Right atrium auricular region (tissue), 2 donors: ENCODE data around the gene GIMAP7. TPM values are rescaled to one million over a fixed set of nuclear protein-coding genes. Genes with fewer than 3 reads are reported as not detected.

Experiments
- DNase-seq: peaks from one replicate; pipeline ENCODE4 v3.0.0-alpha.2; 2019; ENCODE audit warnings: low spot score
- H3K27ac ChIP-seq, 2 donors: fragments of 200-600 bp; sonication (generic); 1 replicate in 1 of 2; 2 replicates in 1 of 2; pipeline ENCODE4 v1.5.1; 2016 to 2019
- H3K27me3 ChIP-seq, 2 donors: fragments of 200-600 bp; sonication (generic); one replicate each; pipeline versions ENCODE4 v1.5.1 to v1.6.0; 2017 to 2019
- H3K36me3 ChIP-seq: fragments of 200-600 bp; sonication (generic); one replicate; pipeline ENCODE4 v1.5.1; 2016
- H3K4me1 ChIP-seq, 2 donors: fragments of 200-600 bp; sonication (generic); one replicate each; pipeline versions ENCODE4 v1.5.1 to v1.6.0; 2017 to 2019
- H3K4me3 ChIP-seq, 2 donors: fragments of 200-600 bp; sonication (generic); 1 replicate in 1 of 2; 2 replicates in 1 of 2; pipeline ENCODE4 v1.5.1; 2017 to 2019; ENCODE audit warnings: mild to moderate bottlenecking in 1 of 2, moderate library complexity in 1 of 2
- H3K9me3 ChIP-seq, 2 donors: fragments of 200-600 bp; sonication (generic); one replicate each; pipeline ENCODE4 v1.5.1; 2019
- total RNA-seq, 2 donors: library from RNA; depleted of rRNA; stranded (reverse); fragments of >200 nt; gene quantifications; one replicate each; pipeline ENCODE4 v1.1.0, GENCODE V29; 2016
- TF ChIP-seq, protein P1 (sequence below), 2 donors: fragments of 200-600 bp; sonication (generic); IDR thresholded peaks; one replicate each; pipeline ENCODE4 v1.5.1; 2019; ENCODE audit warnings: antibody characterized with exemption in 2 of 2

The GIMAP7 gene
- total RNA-seq, 2 donors from 2014 or later, result 12.7 to 12.9 TPM

DNA sequence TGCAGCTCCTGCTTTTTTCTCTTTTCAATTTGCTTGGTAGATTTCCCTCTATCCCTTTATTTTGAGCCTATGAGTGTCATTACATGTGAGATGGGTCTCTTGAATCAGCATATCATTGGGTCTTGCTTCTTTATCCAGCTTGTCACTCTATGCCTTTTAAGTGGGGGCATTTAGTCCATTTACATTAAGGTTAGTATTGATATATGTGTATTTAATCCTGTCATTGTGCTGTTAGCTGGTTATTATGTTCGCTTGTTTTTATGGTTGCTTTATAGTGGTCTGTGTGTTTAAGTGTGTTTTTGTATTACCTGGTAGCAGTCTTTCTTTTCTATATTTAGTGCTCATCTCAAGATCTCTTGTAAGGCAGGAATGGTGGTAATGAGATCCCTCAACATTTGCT is 17.0 kb downstream of the GIMAP7 start:
- no peaks in the 10 kb centered on the region for H3K36me3 ChIP-seq

DNA sequence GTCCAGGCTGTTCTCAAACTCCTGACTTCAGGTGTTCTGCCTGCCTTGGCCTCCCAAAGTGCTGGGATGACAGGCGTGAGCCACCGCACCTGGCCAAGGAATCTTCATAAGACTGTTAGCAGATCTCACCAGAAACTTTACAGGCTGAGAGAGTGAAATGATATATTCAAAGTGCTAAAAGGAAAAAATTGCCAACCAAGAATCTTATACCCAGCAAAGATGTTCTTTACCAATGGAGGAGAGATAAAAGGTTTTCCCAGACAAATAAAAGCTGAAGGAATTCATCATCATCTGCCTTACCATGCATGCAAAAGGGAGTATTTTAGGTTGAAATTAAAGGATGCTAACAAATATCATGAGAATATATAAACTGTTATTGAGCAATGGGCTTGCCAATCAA is 23.6 kb downstream of the GIMAP7 start:
- Histone ChIP-seq H3K4me1 (no peaks in the 10 kb centered on the region), H3K4me3 (no peak overlapping the region), H3K36me3 (no peaks in the 10 kb centered on the region), H3K9me3 (peaks cover 0 to 28% of the 10 kb centered on the region in 2 donors), H3K27me3 (no peaks in the 10 kb centered on the region), H3K27ac (no peak overlapping the region)
- DNase-seq, result no peak
- TF ChIP-seq, protein P1, sequence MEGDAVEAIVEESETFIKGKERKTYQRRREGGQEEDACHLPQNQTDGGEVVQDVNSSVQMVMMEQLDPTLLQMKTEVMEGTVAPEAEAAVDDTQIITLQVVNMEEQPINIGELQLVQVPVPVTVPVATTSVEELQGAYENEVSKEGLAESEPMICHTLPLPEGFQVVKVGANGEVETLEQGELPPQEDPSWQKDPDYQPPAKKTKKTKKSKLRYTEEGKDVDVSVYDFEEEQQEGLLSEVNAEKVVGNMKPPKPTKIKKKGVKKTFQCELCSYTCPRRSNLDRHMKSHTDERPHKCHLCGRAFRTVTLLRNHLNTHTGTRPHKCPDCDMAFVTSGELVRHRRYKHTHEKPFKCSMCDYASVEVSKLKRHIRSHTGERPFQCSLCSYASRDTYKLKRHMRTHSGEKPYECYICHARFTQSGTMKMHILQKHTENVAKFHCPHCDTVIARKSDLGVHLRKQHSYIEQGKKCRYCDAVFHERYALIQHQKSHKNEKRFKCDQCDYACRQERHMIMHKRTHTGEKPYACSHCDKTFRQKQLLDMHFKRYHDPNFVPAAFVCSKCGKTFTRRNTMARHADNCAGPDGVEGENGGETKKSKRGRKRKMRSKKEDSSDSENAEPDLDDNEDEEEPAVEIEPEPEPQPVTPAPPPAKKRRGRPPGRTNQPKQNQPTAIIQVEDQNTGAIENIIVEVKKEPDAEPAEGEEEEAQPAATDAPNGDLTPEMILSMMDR (IDR thresholded peaks at IDR 0.05), result no peak

More for the DNA sequence above, 17.0 kb downstream of the GIMAP7 start:
- TF ChIP-seq, protein P1 (IDR thresholded peaks at IDR 0.05), result no peak
- Histone ChIP-seq H3K9me3 (peaks cover 0 to 25% of the 10 kb centered on the region in 2 donors), H3K4me1 (no peaks in the 10 kb centered on the region), H3K27me3 (no peaks in the 10 kb centered on the region), H3K27ac (no peak overlapping the region), H3K4me3 (no peak overlapping the region)
- no peak for DNase-seq

GRCh38 chr7:150553163-150553562 is 38.5 kb downstream of the GIMAP7 start:
- Histone ChIP-seq H3K4me1 (no peaks in the 10 kb centered on the region), H3K4me3 (no peak overlapping the region), H3K9me3 (peaks cover 0 to 14% of the 10 kb centered on the region in 2 donors), H3K27me3 (no peaks in the 10 kb centered on the region), H3K36me3 (no peaks in the 10 kb centered on the region), H3K27ac (no peak overlapping the region)
- TF ChIP-seq, protein P1 (IDR thresholded peaks at IDR 0.05), result no peak
- no peak for DNase-seq

DNA sequence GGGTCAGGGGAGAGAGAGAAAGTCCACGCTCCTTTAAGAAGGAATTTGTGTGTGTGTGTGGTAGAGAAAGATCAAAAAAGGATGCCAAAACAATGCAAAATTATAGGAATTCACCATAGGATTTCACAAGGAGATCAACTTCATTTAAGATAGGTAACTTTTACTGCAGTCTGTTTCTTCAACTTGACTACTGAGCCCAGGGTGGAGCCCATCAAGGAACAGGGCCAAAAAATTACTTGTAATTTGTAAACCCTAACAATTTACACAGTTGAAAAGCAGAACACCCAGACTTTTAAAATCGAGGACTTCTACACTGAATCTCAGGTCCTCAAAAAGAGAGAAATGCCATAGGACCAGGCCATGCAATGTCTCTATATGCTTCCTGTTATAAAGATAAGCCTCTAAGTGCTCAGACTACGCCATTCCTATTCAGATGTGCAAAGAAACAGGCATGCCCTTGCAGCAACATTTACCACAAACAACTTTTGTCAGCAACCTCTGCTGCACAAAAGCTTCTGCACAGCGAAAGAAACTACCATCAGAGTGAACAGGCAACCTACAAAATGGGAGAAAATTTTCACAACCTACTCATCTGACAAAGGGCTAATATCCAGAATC is 42.0 kb downstream of the GIMAP7 start:
- Histone ChIP-seq H3K4me1 (no peaks in the 10 kb centered on the region), H3K27ac (peak overlapping the region in 1 of 2 donors; percentile 58), H3K9me3 (peaks cover 7 to 13% of the 10 kb centered on the region in 2 donors), H3K4me3 (no peak overlapping the region), H3K36me3 (no peaks in the 10 kb centered on the region), H3K27me3 (no peaks in the 10 kb centered on the region)
- DNase-seq, result no peak
- TF ChIP-seq, protein P1 (IDR thresholded peaks at IDR 0.05), result no peak

GRCh38 chr7:150560486-150560885 is 45.8 kb downstream of the GIMAP7 start:
- no peak overlapping the region for H3K4me3 ChIP-seq
- peaks cover 7 to 13% of the 10 kb centered on the region in 2 donors for H3K9me3 ChIP-seq
- no peaks in the 10 kb centered on the region for H3K27me3 ChIP-seq
- no peaks in the 10 kb centered on the region for H3K4me1 ChIP-seq
- no peak for DNase-seq
- H3K36me3 ChIP-seq, result no peaks in the 10 kb centered on the region
- no peak overlapping the region for H3K27ac ChIP-seq
- TF ChIP-seq, protein P1 (IDR thresholded peaks at IDR 0.05), result no peak

- no peak for DNase-seq
- no peak overlapping the region for H3K4me3 ChIP-seq
- H3K36me3 ChIP-seq, result no peaks in the 10 kb centered on the region
- H3K27me3 ChIP-seq, result no peaks in the 10 kb centered on the region
- peaks cover 7 to 13% of the 10 kb centered on the region in 2 donors for H3K9me3 ChIP-seq
- H3K4me1 ChIP-seq, result no peaks in the 10 kb centered on the region
- no peak overlapping the region for H3K27ac ChIP-seq
- TF ChIP-seq, protein P1 (IDR thresholded peaks at IDR 0.05), result no peak
Measured at GRCh38 chr7:150562919-150563318, 48.2 kb downstream of the GIMAP7 start.
